ENCODE results near the gene FNDC8.

FNDC8 gene

DNA sequence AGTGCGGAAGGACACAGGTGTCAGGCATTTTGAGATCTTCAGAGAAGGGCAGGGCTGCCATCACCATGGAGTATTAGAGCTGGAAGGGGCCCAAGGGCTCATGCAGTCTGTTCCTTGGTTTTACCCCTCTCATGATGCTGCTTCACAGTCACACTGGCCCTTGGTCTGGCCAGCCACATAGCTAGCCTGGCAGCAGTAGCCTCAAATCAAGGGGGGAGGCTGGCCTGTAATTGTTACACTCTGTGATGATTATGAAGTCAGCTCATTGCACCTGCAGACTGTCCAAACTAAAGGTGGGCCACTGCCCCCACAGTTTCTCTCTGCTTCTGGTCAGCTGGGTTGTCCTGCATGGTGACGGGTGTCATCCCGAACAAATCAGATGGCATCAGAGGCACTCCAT lies at the start of gene FNDC8:
Gene FNDC8 (plus strand): TSS at position 301 of the 400 bp plus-strand sequence. CDS start 79 bp downstream, at position 380.
- Mint-ChIP-seq H3K9me3 (no peaks in the 10 kb centered on the region), H3K27ac (peak within 1 kb of the TSS; percentile 59), H3K27me3 (no peaks in the 10 kb centered on the region), H3K4me1 (peaks cover 22% of the 10 kb centered on the region), H3K36me3 (peaks cover 3% of the 10 kb centered on the region), H3K4me3 (peak within 1 kb of the TSS; percentile 36)

DNA sequence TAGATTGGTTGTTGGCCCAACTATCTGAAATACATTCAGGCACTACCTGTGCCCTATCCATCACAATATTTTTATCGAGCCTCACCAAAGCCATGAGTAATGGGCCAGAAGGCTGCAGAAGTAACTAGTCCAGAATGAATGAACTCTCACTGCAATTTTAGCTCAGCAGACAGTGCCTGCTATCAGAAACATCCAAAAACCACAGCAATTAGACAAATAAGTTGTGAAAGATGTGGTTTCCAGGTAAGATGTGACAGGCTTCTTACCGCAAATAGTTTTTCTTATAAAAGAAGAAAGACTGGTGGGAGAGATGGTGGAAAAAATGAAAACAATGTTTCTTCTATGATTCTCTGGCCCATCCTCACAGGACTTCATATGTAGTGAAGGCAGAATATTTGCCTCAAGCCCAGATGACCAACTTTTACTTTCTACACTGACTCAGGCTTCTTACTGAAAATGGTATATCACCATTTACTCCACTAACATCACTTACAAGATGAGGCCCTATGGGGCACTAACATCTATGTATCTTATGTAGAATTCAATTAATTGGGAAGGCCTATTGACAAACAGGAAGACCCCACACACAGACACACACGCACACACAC lies 48.1 kb upstream of the FNDC8 start:
- H3K4me3 Mint-ChIP-seq = peak overlapping the region; percentile 73
- H3K9me3 Mint-ChIP-seq = no peaks in the 10 kb centered on the region
- H3K36me3 Mint-ChIP-seq = peaks cover 6% of the 10 kb centered on the region
- H3K27ac Mint-ChIP-seq = peak overlapping the region; percentile 93
- no peaks in the 10 kb centered on the region for H3K27me3 Mint-ChIP-seq
- H3K4me1 Mint-ChIP-seq = peaks cover 75% of the 10 kb centered on the region

DNA sequence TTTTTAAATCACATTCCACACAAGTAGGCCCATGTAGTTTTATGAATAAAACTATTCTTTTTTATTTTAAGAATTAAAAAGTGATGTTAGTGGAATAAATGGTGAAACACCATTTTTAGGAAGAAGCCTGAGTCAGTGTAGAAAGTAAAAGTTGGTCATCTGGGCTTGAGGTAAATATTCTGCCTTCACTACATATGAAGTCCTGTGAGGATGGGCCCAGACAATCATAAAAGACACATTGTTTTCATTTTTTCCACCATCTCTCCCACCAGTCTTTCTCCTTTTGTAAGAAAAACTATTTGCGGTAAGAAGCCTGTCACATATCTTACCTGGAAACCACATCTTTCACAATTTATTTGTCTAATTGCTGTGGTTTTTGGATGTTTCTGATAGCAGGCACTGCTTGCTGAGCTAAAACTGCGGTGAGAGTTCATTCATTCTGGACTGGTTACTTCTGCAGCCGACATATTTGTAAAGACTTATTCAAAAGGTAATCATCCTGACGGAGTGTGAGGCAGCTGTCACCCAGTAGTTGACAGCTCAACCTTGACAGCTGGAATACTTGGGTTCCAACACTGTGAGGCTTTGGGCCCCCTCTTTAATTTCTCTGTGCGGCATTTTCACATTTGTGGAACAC lies 47.3 kb upstream of the FNDC8 start:
- Mint-ChIP-seq H3K27me3 (no peaks in the 10 kb centered on the region), H3K27ac (peak overlapping the region; percentile 93), H3K4me1 (peaks cover 71% of the 10 kb centered on the region), H3K36me3 (peaks cover 4% of the 10 kb centered on the region), H3K4me3 (peak overlapping the region; percentile 73), H3K9me3 (no peaks in the 10 kb centered on the region)

DNA sequence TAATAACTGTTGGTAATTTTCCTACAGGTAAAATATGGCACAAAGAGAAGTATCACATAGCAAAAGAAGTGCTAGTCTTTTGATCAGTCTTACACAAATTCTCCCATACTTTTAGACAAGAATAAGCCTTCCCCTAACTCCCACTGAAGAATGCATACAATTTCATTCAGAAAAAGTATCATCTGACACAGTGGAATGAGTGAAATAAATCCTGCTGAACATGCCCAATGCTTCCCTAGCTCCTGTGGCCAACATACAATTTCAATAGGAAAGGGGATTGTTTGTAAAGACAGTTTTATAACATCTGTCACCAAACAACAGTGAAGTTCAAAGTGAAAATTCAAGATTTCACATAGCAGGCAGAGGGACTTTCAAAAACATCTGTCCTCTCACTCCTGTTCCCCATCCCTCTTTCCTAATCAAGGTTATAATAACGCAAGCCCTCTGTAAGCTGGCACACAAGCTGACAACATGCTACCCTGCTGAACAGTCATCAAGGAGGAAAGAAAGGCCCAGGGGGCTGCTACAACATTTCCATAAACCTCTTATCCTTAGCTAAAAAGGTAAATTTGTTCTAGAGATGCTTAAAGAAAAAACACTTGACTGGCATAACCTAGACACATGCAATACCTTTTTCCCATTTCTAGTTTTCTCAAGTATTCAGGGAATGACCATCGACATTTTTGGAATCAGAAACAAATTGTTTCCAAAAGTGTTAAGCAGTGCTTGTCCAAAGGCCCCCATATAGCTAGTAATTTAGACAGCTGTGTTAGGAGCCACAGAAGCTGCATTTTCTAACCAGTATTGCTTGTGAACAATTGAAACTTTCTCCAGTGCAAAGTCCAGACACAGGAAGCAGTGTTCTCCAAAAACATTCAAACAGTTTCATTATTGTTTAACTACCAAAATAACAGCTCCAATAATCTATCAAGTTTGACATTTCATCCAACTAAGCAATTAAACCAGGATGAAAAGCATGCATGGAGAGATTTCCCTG lies 46.4 kb upstream of the FNDC8 start:
- no peaks in the 10 kb centered on the region for H3K9me3 Mint-ChIP-seq
- H3K36me3 Mint-ChIP-seq = peaks cover 4% of the 10 kb centered on the region
- H3K27ac Mint-ChIP-seq = peak overlapping the region; percentile 92
- H3K4me3 Mint-ChIP-seq = peak overlapping the region; percentile 63
- H3K4me1 Mint-ChIP-seq = peaks cover 71% of the 10 kb centered on the region
- no peaks in the 10 kb centered on the region for H3K27me3 Mint-ChIP-seq

DNA sequence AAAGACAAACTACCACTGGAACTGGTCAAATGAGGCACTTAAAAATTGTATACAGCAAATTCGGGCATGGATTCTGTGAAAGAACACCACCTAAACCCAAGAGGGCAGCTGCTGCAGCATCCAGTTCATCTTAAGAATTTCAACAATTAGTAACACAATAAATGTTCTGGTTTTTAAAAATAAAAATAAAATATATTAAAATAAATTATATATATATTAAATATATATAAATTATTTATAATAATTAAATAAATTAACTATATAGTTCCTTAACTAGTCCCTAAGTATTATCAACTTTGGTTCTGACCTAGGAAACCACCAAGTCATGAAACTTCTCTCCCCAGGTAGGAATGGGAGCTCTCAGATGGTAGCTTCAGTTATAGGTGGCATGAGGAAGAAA lies 44.5 kb upstream of the FNDC8 start:
- H3K4me1 Mint-ChIP-seq = peaks cover 80% of the 10 kb centered on the region
- peaks cover 1% of the 10 kb centered on the region for H3K36me3 Mint-ChIP-seq
- H3K27me3 Mint-ChIP-seq = no peaks in the 10 kb centered on the region
- H3K4me3 Mint-ChIP-seq = no peak overlapping the region
- H3K9me3 Mint-ChIP-seq = no peaks in the 10 kb centered on the region
- no peak overlapping the region for H3K27ac Mint-ChIP-seq

DNA sequence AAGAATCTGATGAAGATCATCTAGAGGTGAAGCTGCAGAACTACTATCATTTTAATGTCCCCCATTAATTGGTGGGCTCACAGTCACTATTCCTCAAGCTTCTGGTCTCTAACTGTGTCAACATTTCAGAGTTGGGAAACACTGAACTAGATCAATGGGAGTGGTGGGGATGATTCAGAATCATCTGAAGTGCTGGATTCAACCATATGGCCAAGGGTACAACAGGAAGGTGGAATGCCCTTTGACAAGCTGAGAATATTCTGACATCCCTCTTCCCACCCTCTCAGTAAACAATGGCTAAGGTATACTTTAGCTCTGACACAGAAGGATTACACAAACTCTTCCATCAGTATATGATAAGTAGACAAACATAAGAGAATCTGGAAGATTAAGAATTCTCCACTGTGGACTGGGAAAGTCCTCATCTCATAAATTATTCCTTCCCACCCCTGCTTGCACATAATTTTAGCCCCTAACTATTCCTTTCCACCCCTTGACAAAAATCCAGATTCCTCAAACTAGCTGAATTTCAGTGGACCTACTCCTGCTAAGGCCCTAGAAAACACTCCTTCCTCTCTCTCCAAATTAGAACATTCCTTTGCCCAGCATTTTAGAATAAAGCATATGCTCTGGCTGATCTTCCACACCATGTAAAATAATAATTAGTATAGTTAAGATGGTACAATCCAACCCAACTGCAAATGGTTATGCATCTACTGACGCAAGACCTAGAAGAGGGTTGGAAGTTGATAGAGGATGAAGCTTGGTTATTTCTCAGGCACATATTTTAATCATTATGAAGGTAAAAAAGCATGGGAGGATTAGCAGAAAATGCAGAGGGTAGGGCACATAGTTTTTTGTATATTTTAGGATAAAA lies 41.6 kb upstream of the FNDC8 start:
- H3K4me1 Mint-ChIP-seq = peaks cover 74% of the 10 kb centered on the region
- H3K9me3 Mint-ChIP-seq = no peaks in the 10 kb centered on the region
- H3K4me3 Mint-ChIP-seq = no peak overlapping the region

DNA sequence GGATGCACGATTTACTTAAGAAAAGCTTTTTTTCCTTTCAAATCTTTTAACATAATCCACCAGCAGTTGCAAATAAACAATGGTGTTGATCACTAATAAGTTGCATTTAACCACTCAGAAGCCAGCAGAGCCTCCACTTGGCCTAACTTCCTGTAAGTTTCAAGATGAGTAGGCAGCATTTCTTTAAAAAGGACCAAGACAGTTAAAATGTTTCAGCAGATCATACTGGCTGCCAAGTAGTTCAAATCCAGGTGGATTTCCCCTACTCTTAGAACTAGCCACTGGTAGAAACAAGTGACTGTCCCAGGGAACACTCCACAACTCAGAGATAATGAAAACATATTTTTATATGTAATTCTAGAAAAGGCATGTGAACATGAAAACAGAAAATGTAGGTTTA lies 40.9 kb upstream of the FNDC8 start:
- H3K27ac Mint-ChIP-seq = no peak overlapping the region
- H3K27me3 Mint-ChIP-seq = no peaks in the 10 kb centered on the region
- H3K9me3 Mint-ChIP-seq = no peaks in the 10 kb centered on the region
- peaks cover 1% of the 10 kb centered on the region for H3K36me3 Mint-ChIP-seq
- H3K4me3 Mint-ChIP-seq = no peak overlapping the region
- H3K4me1 Mint-ChIP-seq = peaks cover 74% of the 10 kb centered on the region

More for the DNA sequence above, 41.6 kb upstream of the FNDC8 start:
- peak overlapping the region; percentile 9 for H3K27ac Mint-ChIP-seq
- peaks cover 1% of the 10 kb centered on the region for H3K36me3 Mint-ChIP-seq
- no peaks in the 10 kb centered on the region for H3K27me3 Mint-ChIP-seq

DNA sequence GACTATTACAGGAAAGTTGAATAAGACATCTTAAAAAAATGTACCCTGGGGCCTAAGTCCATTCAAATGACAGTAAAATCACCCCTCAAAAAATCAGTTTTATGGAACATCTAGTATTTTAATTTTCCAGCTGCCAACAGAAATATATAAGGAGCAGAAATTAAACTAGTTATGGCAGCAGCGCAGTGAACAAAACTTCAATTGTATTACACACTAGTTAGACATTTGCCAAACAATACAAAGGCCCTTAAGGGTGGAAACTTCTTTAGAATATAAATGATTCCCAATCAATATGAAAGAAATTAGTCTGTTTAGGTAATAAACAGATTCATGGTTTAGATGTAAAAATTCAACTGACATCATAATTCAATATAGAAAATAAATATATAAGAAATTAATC lies 39.8 kb upstream of the FNDC8 start:
- H3K4me1 Mint-ChIP-seq = peaks cover 83% of the 10 kb centered on the region
- peak overlapping the region; percentile 55 for H3K27ac Mint-ChIP-seq
- H3K9me3 Mint-ChIP-seq = no peaks in the 10 kb centered on the region
- no peaks in the 10 kb centered on the region for H3K27me3 Mint-ChIP-seq
- no peaks in the 10 kb centered on the region for H3K36me3 Mint-ChIP-seq
- no peak overlapping the region for H3K4me3 Mint-ChIP-seq

DNA sequence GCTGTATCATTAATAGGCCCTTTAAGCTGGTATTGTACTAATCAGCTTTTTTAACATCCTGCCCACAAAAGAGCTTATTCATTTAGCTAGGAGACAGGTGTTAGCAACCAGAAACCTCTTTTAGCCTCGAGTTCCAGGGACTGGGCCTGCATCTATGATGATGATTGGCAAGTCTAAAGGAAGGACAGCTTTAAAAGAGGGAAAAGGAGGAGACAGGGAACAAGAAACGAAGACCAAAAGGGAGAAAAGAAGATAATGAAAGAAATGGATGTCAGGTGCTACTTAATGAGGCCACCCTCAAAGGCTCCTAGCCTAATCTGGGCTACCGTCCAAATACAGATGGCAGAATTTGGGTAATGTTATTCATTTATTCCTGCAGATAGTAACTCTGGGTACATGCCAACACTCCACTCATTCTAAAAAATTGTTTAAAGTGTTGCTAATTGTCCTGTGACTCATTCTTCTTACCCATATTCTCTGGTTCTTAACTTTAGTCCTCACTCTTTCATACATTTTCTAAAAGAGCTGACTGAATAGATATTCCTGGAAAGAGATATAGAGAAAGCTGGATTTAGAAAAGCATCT lies 39.2 kb upstream of the FNDC8 start:
- peak overlapping the region; percentile 97 for H3K27ac Mint-ChIP-seq
- H3K4me1 Mint-ChIP-seq = peaks cover 86% of the 10 kb centered on the region
- no peaks in the 10 kb centered on the region for H3K27me3 Mint-ChIP-seq
- no peaks in the 10 kb centered on the region for H3K36me3 Mint-ChIP-seq
- no peaks in the 10 kb centered on the region for H3K9me3 Mint-ChIP-seq
- peak overlapping the region; percentile 78 for H3K4me3 Mint-ChIP-seq

DNA sequence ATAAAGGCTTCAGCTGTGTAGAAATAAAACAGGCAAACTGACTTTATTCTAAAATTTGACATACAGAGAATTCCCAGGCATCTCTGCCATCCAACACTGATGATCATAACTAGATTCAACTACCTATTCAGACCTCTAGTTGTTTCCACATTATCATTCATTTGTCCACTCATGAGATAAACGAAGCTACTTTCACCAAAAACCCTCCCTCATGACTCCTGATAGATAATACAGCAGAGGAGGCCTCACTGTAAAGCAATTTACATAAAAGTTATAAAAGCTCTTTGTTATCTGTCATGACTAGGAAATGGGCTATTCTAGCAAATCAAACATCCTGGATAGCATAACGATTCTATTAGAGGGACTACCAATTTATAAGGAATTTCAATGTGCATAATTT lies 38.3 kb upstream of the FNDC8 start:
- peak overlapping the region; percentile 97 for H3K27ac Mint-ChIP-seq
- no peaks in the 10 kb centered on the region for H3K27me3 Mint-ChIP-seq
- peak overlapping the region; percentile 78 for H3K4me3 Mint-ChIP-seq
- peaks cover 86% of the 10 kb centered on the region for H3K4me1 Mint-ChIP-seq
- no peaks in the 10 kb centered on the region for H3K36me3 Mint-ChIP-seq
- H3K9me3 Mint-ChIP-seq = no peaks in the 10 kb centered on the region

DNA sequence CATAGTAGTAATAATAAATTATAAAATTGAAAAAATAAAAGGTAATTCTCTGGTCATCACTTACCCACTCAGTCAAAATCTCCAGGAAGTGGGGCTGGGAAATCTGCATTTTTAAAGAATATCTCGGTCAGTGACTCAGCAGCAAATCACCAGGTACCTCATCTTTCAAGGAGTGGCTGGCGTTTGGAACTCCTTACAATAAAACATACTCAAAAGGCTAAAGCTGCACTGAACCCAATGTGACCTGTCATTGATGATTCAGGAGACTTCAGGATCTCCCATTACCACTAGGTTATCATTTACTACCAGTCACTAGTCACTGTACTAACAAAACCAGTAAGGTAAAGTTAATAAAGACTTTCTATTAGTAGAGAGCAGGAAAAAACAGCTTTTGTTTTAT lies 36.4 kb upstream of the FNDC8 start:
- Mint-ChIP-seq H3K4me1 (peaks cover 84% of the 10 kb centered on the region), H3K9me3 (no peaks in the 10 kb centered on the region), H3K4me3 (peak overlapping the region; percentile 51), H3K27ac (peak overlapping the region; percentile 65), H3K27me3 (no peaks in the 10 kb centered on the region), H3K36me3 (no peaks in the 10 kb centered on the region)

DNA sequence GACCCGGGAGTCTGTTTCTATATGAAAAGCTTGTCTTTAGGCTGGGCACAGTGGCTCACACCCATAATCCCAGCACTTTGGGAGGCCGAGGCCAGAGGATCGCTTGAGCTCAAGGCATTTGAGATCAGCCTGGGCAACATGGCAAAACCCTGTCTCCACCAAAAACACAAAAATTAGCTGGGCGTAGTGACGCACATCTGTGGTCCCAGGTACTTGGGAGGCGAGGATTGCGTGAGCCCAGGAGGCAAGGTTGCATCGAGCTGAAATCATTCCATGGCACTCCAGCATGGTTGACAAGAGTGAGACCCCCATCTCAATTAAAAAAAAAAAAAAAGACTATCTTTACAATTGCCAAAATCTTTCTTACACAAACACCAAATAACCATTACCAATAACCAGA lies 35.3 kb upstream of the FNDC8 start:
- H3K4me3 Mint-ChIP-seq = peak overlapping the region; percentile 30
- no peaks in the 10 kb centered on the region for H3K36me3 Mint-ChIP-seq
- no peaks in the 10 kb centered on the region for H3K27me3 Mint-ChIP-seq
- peaks cover 82% of the 10 kb centered on the region for H3K4me1 Mint-ChIP-seq
- peak overlapping the region; percentile 69 for H3K27ac Mint-ChIP-seq
- H3K9me3 Mint-ChIP-seq = no peaks in the 10 kb centered on the region

DNA sequence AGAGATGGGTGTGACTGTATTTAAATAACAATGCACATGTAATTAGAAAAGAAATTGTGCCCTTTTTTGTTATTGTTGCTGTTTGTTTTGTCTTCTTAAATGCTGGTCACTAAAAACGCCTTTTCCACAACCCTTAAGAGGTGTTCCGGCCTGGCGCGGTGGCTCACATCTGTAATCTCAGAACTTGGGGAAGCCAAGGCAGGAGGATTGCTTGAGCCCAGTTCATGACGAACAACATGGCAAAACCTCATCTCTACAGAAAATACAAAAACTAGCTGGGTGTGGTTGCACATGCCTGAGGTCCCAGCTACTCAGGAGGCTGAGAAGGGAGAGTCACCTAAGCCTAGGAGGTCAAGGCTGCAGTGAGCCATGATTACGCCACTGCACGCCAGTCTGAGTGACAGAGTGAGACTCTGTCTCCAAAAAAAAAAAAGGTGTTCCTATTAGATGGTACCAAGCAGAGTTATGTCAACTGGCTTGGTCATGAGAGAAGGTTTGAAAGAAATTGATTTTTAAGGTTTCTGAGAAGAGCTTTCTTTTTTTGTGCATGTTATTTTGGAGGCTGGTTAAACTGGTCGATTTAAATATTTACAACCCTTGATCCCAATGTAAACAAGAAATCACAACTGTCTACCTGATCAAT lies 34.4 kb upstream of the FNDC8 start:
- H3K4me1 Mint-ChIP-seq = peaks cover 76% of the 10 kb centered on the region
- no peaks in the 10 kb centered on the region for H3K9me3 Mint-ChIP-seq
- H3K27ac Mint-ChIP-seq = peak overlapping the region; percentile 69
- H3K4me3 Mint-ChIP-seq = peak overlapping the region; percentile 93
- no peaks in the 10 kb centered on the region for H3K36me3 Mint-ChIP-seq
- H3K27me3 Mint-ChIP-seq = no peaks in the 10 kb centered on the region

DNA sequence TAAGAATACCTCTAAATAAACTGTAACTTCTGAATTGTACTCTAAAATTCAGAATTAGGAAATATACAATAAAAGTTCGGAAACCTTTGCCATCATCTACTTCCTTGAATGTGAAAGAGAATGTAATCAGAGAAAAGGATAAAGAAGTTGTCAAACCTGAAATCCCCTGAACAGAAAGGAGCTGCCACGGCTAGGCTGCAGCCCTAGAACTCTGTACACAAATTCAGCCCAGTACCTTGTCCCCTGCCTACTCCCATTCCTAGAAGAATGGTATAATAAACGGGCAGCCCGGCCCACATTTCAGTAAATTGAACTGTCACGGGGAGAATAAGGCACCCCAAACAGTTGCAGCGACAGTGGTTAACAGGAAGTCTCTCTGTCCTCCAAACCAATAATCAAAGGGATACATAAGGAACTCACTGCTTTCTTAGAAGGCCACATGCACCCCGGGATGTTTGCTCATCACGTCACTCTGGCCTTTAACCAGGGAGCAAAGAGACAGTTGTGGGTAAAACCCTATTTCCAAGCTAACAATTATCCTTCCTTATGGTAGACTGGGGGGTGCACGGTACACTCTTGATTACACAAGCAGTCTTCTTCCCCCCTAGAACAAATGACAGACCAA lies 33.6 kb upstream of the FNDC8 start:
- peaks cover 68% of the 10 kb centered on the region for H3K4me1 Mint-ChIP-seq
- no peaks in the 10 kb centered on the region for H3K9me3 Mint-ChIP-seq
- H3K36me3 Mint-ChIP-seq = no peaks in the 10 kb centered on the region
- H3K27ac Mint-ChIP-seq = peak overlapping the region; percentile 92
- no peaks in the 10 kb centered on the region for H3K27me3 Mint-ChIP-seq
- peak overlapping the region; percentile 93 for H3K4me3 Mint-ChIP-seq

Data from activated naive CD4-positive, alpha-beta T cell treated with anti-CD3 and anti-CD28 coated beads, Interleukin-2, amount 50 U/mL, for 24 hours (primary cell).